Measurements from ENCODE around the gene MARCHF4.

The MARCHF4 gene

GRCh38 chr2:216327447-216327935 is 44.8 kb downstream of the MARCHF4 start:
- FAIRE-seq (no peak), DNase-seq (ENCODE audit: insufficient read length, low spot score) (no peak)
- no peak for TF ChIP-seq CTCF (IDR thresholded peaks at IDR 0.05; ENCODE audit: insufficient read depth, missing control alignments)

Measured in D721Med (cell line).